ENCODE results near the gene CHCHD4.

- no peak for TF ChIP-seq POLR2A (IDR thresholded peaks at IDR 0.05)
- TF ChIP-seq CTCF (IDR thresholded peaks at IDR 0.05) = no peak
Observed at GRCh38 chr3:14169435-14169834, 44.8 kb upstream of the CHCHD4 start.
